Measurements from ENCODE around the gene FAM180B. TPM values are rescaled to one million over a fixed set of nuclear protein-coding genes. Genes with fewer than 3 reads are reported as not detected.

Gene FAM180B
- total and polyA plus RNA-seq, 2 of the 13 experiments (the other 11 are each of a cell fraction or from before 2014, with no cell fraction given), result 0.40 to 1.0 TPM

DNA sequence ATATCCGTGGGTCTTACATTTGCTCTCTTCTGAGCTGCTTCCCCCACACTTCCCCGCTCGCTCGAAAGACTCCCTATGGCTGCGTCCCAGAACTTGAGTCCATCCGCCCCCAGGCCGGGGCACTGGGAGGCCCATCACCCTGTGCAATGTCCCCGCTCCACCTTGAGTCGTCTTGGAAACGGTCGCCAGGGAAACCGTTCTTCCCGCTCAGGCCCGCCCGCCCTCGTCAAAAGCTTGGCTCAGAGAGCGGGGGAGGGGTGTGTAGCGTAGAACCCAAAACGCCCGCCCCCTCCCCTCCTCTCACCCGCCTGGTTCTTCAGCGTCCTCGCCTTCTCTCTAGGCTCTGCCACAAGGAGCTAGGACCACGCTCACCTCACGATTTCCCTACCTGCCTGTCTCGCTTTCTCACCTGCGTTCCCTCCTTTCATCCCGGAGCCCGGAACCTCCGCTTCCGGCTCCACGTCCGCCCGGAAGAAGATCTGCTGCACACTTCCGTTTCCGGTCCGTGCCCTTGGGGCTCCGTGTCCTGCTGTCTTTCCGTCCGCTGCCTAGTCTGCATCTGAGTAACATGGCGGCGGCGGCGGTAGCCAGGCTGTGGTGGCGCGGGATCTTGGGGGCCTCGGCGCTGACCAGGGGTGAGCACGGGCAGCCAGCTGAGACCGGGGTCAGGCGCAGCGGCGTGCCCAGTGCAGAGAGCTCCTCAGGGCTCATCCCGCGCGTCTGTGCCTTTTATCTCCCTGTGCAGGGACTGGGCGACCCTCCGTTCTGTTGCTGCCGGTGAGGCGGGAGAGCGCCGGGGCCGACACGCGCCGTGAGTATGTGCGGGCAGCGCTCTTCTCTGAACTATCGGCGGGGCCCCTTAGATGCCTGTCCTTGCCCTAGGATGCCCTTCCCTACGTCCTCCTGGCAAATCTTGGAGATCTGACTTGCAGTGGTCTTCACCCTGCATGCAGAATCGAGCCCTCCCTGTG, 7.7 kb upstream of the FAM180B start, which contains the start of the genes KBTBD4 and NDUFS3 (continued):
- TF ChIP-seq, protein P1, sequence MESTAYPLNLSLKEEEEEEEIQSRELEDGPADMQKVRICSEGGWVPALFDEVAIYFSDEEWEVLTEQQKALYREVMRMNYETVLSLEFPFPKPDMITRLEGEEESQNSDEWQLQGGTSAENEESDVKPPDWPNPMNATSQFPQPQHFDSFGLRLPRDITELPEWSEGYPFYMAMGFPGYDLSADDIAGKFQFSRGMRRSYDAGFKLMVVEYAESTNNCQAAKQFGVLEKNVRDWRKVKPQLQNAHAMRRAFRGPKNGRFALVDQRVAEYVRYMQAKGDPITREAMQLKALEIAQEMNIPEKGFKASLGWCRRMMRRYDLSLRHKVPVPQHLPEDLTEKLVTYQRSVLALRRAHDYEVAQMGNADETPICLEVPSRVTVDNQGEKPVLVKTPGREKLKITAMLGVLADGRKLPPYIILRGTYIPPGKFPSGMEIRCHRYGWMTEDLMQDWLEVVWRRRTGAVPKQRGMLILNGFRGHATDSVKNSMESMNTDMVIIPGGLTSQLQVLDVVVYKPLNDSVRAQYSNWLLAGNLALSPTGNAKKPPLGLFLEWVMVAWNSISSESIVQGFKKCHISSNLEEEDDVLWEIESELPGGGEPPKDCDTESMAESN (CRISPR knock-in tag; conservative IDR thresholded peaks at IDR 0.05), result peak; percentile 94
- TF ChIP-seq MTA1 (CRISPR knock-in tag; IDR thresholded peaks at IDR 0.05; ENCODE audit: borderline replicate concordance) (peak; percentile 88; the same call in 1 of the 2 replicates), ZFP36L1 (CRISPR knock-in tag; IDR thresholded peaks at IDR 0.05) (0 out of 2 replicates have a peak, but pooled peaks have one; percentile 67), HNRNPLL (IDR thresholded peaks at IDR 0.05; ENCODE audit: low read depth, low read length, poor library complexity, severe bottlenecking) (peak; percentile 75), ZZZ3 (CRISPR knock-in tag; IDR thresholded peaks at IDR 0.05; ENCODE audit: borderline replicate concordance) (peak; percentile 93; the same call in 1 of the 2 replicates), ZNF616 (CRISPR knock-in tag; IDR thresholded peaks at IDR 0.05; ENCODE audit: low read depth) (peak; percentile 88; the same call in 1 of the 2 replicates), TAF1 (CRISPR knock-in tag; IDR thresholded peaks at IDR 0.05) (peak; percentile 98), ASH2L (IDR thresholded peaks at IDR 0.05; ENCODE audit: insufficient read length, low read depth, low read length) (peak; percentile 100), SMARCE1 (IDR thresholded peaks at IDR 0.05; ENCODE audit: borderline replicate concordance) (no peak), MAFG (CRISPR knock-in tag; IDR thresholded peaks at IDR 0.05) (no peak), ERF (CRISPR knock-in tag; IDR thresholded peaks at IDR 0.05) (peak; percentile 97), ZNF253 (CRISPR knock-in tag; IDR thresholded peaks at IDR 0.05; ENCODE audit: borderline replicate concordance) (peak; percentile 73; the same call in 1 of the 2 replicates), IKZF4 (CRISPR knock-in tag; IDR thresholded peaks at IDR 0.05; ENCODE audit: borderline replicate concordance, low read depth, not compliant biosample characterization) (peak; percentile 18), KDM2A (CRISPR knock-in tag; IDR thresholded peaks at IDR 0.05; ENCODE audit: borderline replicate concordance, low read depth) (peak; percentile 100), ARNT (IDR thresholded peaks at IDR 0.05) (no peak)
- TF ChIP-seq, protein P2, sequence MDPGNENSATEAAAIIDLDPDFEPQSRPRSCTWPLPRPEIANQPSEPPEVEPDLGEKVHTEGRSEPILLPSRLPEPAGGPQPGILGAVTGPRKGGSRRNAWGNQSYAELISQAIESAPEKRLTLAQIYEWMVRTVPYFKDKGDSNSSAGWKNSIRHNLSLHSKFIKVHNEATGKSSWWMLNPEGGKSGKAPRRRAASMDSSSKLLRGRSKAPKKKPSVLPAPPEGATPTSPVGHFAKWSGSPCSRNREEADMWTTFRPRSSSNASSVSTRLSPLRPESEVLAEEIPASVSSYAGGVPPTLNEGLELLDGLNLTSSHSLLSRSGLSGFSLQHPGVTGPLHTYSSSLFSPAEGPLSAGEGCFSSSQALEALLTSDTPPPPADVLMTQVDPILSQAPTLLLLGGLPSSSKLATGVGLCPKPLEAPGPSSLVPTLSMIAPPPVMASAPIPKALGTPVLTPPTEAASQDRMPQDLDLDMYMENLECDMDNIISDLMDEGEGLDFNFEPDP (CRISPR knock-in tag; conservative IDR thresholded peaks at IDR 0.05), result peak; percentile 79; the same call in 1 of the 2 replicates
- TF ChIP-seq, protein P3, sequence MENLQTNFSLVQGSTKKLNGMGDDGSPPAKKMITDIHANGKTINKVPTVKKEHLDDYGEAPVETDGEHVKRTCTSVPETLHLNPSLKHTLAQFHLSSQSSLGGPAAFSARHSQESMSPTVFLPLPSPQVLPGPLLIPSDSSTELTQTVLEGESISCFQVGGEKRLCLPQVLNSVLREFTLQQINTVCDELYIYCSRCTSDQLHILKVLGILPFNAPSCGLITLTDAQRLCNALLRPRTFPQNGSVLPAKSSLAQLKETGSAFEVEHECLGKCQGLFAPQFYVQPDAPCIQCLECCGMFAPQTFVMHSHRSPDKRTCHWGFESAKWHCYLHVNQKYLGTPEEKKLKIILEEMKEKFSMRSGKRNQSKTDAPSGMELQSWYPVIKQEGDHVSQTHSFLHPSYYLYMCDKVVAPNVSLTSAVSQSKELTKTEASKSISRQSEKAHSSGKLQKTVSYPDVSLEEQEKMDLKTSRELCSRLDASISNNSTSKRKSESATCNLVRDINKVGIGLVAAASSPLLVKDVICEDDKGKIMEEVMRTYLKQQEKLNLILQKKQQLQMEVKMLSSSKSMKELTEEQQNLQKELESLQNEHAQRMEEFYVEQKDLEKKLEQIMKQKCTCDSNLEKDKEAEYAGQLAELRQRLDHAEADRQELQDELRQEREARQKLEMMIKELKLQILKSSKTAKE (CRISPR knock-in tag; IDR thresholded peaks at IDR 0.05; ENCODE audit: borderline replicate concordance), result peak; percentile 47; the same call in 1 of the 2 replicates
- TF ChIP-seq, protein P4, sequence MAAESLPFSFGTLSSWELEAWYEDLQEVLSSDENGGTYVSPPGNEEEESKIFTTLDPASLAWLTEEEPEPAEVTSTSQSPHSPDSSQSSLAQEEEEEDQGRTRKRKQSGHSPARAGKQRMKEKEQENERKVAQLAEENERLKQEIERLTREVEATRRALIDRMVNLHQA (CRISPR knock-in tag; IDR thresholded peaks at IDR 0.05), result no peak
- TF ChIP-seq, protein P5, sequence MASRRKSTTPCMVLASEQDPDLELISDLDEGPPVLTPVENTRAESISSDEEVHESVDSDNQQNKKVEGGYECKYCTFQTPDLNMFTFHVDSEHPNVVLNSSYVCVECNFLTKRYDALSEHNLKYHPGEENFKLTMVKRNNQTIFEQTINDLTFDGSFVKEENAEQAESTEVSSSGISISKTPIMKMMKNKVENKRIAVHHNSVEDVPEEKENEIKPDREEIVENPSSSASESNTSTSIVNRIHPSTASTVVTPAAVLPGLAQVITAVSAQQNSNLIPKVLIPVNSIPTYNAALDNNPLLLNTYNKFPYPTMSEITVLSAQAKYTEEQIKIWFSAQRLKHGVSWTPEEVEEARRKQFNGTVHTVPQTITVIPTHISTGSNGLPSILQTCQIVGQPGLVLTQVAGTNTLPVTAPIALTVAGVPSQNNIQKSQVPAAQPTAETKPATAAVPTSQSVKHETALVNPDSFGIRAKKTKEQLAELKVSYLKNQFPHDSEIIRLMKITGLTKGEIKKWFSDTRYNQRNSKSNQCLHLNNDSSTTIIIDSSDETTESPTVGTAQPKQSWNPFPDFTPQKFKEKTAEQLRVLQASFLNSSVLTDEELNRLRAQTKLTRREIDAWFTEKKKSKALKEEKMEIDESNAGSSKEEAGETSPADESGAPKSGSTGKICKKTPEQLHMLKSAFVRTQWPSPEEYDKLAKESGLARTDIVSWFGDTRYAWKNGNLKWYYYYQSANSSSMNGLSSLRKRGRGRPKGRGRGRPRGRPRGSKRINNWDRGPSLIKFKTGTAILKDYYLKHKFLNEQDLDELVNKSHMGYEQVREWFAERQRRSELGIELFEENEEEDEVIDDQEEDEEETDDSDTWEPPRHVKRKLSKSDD (CRISPR knock-in tag; IDR thresholded peaks at IDR 0.05; ENCODE audit: low read depth), result peak; percentile 44; the same call in 1 of the 2 replicates
